Retina (tissue), 1 donor: Measurements from ENCODE around the gene PLCL2.
"Not testable (repeated sequence)": the region's sequence is repeated elsewhere in the genome, so short reads cannot be mapped to it uniquely, and the experiment has no call there.

ENCODE experiments used
- DNase-seq: peaks from one replicate; pipeline ENCODE4 v3.0.0-alpha.2; 2016

Gene PLCL2

GRCh38 chr3:17088602-17089313 is 204.0 kb downstream of the PLCL2 start:
- DNase-seq, result no peak

DNA sequence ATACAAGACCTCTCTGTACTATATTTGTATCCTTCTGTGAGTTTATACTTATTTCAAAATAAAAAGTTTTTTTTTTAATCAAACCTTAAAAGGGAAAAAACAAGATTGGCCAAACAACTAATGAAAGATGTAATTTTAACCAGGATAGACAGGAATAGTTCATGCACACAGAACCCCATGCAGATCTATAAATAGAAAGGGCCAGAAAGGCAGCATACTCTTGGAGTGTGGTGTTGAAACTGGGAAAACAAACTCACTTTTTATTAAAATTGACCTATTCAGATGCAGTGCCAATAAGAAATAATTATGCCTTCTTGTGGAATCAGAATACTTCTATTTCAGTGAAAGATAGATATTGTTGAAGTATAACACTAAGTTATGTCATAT is 204.6 kb downstream of the PLCL2 start:
- no peak for DNase-seq

GRCh38 chr3:17090280-17090983 is 205.7 kb downstream of the PLCL2 start:
- DNase-seq, result no peak

DNA sequence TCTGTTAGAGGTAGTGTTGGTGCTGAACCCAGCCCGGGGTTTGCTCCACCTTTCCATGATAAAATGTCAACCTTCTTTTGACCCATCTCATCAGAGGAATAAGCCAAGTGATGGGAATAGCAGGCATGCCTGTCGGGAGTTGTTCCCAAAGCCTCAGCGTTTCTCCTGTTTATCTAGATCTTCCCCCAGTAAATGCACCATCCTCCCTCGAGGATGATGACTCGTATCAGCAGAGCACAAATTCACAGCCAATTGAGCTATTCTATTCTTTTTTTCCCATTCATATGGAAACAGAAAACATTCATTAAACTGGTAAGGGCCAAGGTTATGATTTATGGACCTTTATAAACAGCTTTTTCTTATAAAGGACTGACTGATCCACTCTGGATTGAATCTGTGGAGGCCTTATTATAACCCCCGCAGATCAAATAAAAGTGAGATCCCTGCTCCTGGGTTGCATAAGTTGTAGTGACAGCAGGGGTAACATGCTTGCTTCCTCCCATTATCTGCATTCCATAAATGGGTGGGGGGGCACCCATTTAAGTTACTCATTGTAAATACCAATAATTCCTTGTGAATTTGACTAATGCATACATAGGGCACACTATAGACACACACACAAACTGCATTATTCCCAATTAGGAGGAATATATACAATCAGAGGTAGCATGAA is 207.3 kb downstream of the PLCL2 start:
- DNase-seq, result no peak

GRCh38 chr3:17092583-17092933 is 207.8 kb downstream of the PLCL2 start:
- no peak for DNase-seq

- no peak for DNase-seq
Measured at GRCh38 chr3:17094551-17094950, 209.8 kb downstream of the PLCL2 start.

GRCh38 chr3:17103579-17103978 is 218.8 kb downstream of the PLCL2 start:
- DNase-seq, result no peak

GRCh38 chr3:17106801-17107200 is 222.0 kb downstream of the PLCL2 start:
- not testable (repeated sequence) for DNase-seq

DNA sequence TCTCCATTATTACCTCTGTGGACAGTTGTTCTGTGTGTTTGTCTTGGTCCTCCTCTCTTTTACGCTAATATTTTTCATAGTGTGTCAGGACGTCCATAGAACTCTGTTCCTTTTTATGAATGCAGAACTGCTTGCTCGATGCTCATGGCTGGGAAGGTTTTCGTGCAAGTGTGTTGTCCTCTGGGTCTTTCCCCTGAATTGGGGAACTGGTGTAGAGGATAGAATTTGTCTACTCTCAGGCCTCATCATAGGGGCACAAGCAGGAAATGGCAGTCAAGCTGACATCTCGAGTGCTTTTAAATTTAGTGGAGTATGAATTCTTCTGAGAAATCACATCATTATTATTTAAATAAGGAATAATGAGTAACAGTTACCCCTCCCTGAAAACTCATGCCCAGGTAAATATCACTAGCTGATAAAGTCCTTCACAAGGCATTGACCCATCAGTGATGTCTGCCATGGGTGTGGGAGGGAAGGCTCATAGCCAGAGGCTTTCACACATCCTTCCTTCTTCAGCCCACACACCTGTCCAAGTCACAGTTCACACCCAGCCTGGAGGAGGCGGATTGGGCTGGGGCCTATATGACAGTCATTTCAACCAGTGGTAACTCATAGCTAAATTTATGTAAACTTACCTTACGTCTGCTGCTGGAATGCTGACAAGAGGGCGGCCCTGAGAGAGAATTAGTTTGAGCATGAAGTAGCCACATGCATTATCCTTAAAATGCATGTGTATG is 226.1 kb downstream of the PLCL2 start:
- DNase-seq, result no peak

GRCh38 chr3:17111586-17111985 is 226.8 kb downstream of the PLCL2 start:
- DNase-seq, result no peak

- no peak for DNase-seq
Measured at GRCh38 chr3:17115186-17115585, 230.4 kb downstream of the PLCL2 start.

GRCh38 chr3:17116007-17116600 is 231.3 kb downstream of the PLCL2 start:
- DNase-seq, result no peak

DNA sequence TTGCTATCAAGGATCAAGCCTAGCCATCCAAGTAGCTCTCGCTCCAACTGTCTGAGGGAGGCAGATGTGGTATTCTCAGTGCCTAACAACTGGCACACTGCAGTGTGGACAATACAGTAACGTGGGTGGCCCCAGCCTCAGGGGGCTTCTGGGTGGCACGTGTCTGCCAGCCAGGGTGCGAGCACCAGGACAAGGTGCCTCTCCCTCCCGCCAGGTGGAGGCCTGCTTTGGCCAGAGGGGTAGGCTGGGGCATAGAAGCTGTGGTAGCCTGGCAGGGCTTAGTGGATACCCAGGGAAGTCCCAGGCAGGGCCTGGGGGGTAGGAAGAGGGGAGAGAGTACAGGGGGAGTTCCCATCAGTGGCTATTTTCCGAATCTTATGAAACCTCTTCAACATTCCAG is 234.0 kb downstream of the PLCL2 start:
- DNase-seq, result no peak

- no peak for DNase-seq
Measured at GRCh38 chr3:17119201-17120072, 234.7 kb downstream of the PLCL2 start.

- no peak for DNase-seq
Measured at GRCh38 chr3:17120115-17120514, 235.4 kb downstream of the PLCL2 start.

- no peak for DNase-seq
Measured at GRCh38 chr3:17121336-17121735, 236.6 kb downstream of the PLCL2 start.

DNA sequence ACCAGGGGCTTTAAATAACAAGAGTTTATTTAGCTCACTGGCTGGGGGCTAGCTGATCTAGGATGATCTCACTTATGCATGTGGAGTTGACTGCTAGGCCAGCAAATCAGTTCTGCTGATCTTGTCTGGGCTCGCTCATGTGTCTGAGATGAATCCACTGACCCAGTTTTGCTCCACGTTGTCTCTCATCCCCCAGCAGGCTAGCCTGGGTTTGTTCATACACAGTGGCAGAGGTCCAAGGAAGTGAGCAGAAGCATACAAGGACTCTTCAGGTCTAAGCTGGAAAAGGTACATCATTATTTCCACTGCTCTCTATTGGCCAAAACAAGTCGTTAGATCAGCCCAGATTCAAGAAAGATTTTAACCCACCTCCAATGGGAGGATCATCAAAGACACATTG is 238.0 kb downstream of the PLCL2 start:
- no peak for DNase-seq

- DNase-seq, result no peak
Measured at GRCh38 chr3:17125738-17126442, 241.1 kb downstream of the PLCL2 start.

- DNase-seq, result not testable (repeated sequence)
Measured at GRCh38 chr3:17128671-17129070, 243.9 kb downstream of the PLCL2 start.

GRCh38 chr3:17129556-17129955 is 244.8 kb downstream of the PLCL2 start:
- no peak for DNase-seq

- no peak for DNase-seq
Measured at GRCh38 chr3:17130956-17131355, 246.2 kb downstream of the PLCL2 start.
